Mesothelial cell of epicardium (in vitro differentiated cells): ENCODE results near the gene PLA2G12B. TPM values are rescaled to one million over a fixed set of nuclear protein-coding genes. Genes with fewer than 3 reads are reported as not detected.

Experiments
- DNase-seq, 2 experiments: peaks; one replicate each; pipeline ENCODE4 v3.0.0; 2021; ENCODE audit warnings: low spot score in 2 of 2; ENCODE audit not compliant: unreplicated experiment in 2 of 2
- H3K27ac Mint-ChIP-seq: 2 replicates; pipeline ENCODE4 v1.8.0; 2021; ENCODE audit warnings: mixed read lengths
- H3K27me3 Mint-ChIP-seq: 2 replicates; pipeline ENCODE4 v1.8.0; 2021; ENCODE audit warnings: low read depth, mixed read lengths
- H3K36me3 Mint-ChIP-seq: 2 replicates; pipeline ENCODE4 v1.8.0; 2021; ENCODE audit warnings: mixed read lengths
- H3K4me1 Mint-ChIP-seq: 2 replicates; pipeline ENCODE4 v1.8.0; 2021; ENCODE audit warnings: mixed read lengths
- H3K4me3 Mint-ChIP-seq: 2 replicates; pipeline ENCODE4 v1.8.0; 2021; ENCODE audit warnings: mild to moderate bottlenecking, moderate library complexity, mixed read lengths
- H3K9me3 Mint-ChIP-seq: 2 replicates; pipeline ENCODE4 v1.8.0; 2021; ENCODE audit warnings: mixed read lengths
- CTCF ChIP-seq: fragments of 200-600 bp; sonication (generic); IDR thresholded peaks from one replicate; pipeline ENCODE4 v1.5.0; 2021; ENCODE audit warnings: antibody characterized with exemption; ENCODE audit not compliant: unreplicated experiment
- total RNA-seq: library from RNA; stranded (reverse); gene quantifications from 3 replicates; pipeline ENCODE4 v1.2.1, GENCODE V29; 2021

The PLA2G12B gene
- total RNA-seq, 1 donor from 2014 or later, result not detected

GRCh38 chr10:72888151-72888638 lies 66.4 kb downstream of the PLA2G12B start:
- H3K4me1 Mint-ChIP-seq, result peaks cover 13% of the 10 kb centered on the region
- H3K27me3 Mint-ChIP-seq, result no peaks in the 10 kb centered on the region
- TF ChIP-seq CTCF, result no peak
- DNase-seq, result no peak
- H3K27ac Mint-ChIP-seq, result peak overlapping the region; percentile 0
- no peak overlapping the region for H3K4me3 Mint-ChIP-seq
- no peaks in the 10 kb centered on the region for H3K9me3 Mint-ChIP-seq
- peaks cover 34% of the 10 kb centered on the region for H3K36me3 Mint-ChIP-seq

GRCh38 chr10:72887043-72887442 lies 67.6 kb downstream of the PLA2G12B start:
- H3K27me3 Mint-ChIP-seq, result no peaks in the 10 kb centered on the region
- H3K9me3 Mint-ChIP-seq, result peaks cover 7% of the 10 kb centered on the region
- TF ChIP-seq CTCF, result no peak
- peak overlapping the region; percentile 22 for H3K27ac Mint-ChIP-seq
- H3K4me1 Mint-ChIP-seq, result peaks cover 13% of the 10 kb centered on the region
- no peak for DNase-seq
- no peak overlapping the region for H3K4me3 Mint-ChIP-seq
- H3K36me3 Mint-ChIP-seq, result peaks cover 42% of the 10 kb centered on the region

- H3K27ac Mint-ChIP-seq, result peak overlapping the region; percentile 51
- no peaks in the 10 kb centered on the region for H3K27me3 Mint-ChIP-seq
- peaks cover 46% of the 10 kb centered on the region for H3K36me3 Mint-ChIP-seq
- H3K9me3 Mint-ChIP-seq, result peaks cover 12% of the 10 kb centered on the region
- TF ChIP-seq CTCF, result no peak
- H3K4me3 Mint-ChIP-seq, result no peak overlapping the region
- DNase-seq, result no peak
- peaks cover 13% of the 10 kb centered on the region for H3K4me1 Mint-ChIP-seq
Observed at GRCh38 chr10:72886621-72887020, 68.0 kb downstream of the PLA2G12B start.

GRCh38 chr10:72885953-72886352 lies 68.7 kb downstream of the PLA2G12B start:
- DNase-seq, result no peak
- Mint-ChIP-seq H3K4me3 (no peak overlapping the region), H3K36me3 (peaks cover 53% of the 10 kb centered on the region), H3K9me3 (peaks cover 17% of the 10 kb centered on the region), H3K27me3 (no peaks in the 10 kb centered on the region), H3K27ac (no peak overlapping the region), H3K4me1 (peaks cover 13% of the 10 kb centered on the region)
- TF ChIP-seq CTCF, result no peak

Other genes starting within 250 kb of the PLA2G12B start
- gene OIT3, start 61.1 kb downstream of the PLA2G12B start, total RNA-seq, result 0.34 to 0.72 TPM (median 0.38 TPM) in 3 replicates
- gene P4HA1, start 142.1 kb upstream of the PLA2G12B start, total RNA-seq, result 103 to 111 TPM (median 105 TPM) in 3 replicates
- 3.5 to 4.4 TPM (median 3.7 TPM) in 3 replicates for gene NUDT13, start 155.6 kb upstream of the PLA2G12B start, total RNA-seq
- gene ECD, start 213.2 kb upstream of the PLA2G12B start, total RNA-seq, result 30.2 to 31.4 TPM (median 30.5 TPM) in 3 replicates
- 31.4 to 33.7 TPM (median 31.9 TPM) in 3 replicates for gene FAM149B1, start 213.3 kb upstream of the PLA2G12B start, total RNA-seq